Activated effector memory CD4-positive, alpha-beta T cell treated with anti-CD3 and anti-CD28 coated beads, Interleukin-2, amount 50 U/mL, for 16 hours (primary cell): ENCODE measurements around the gene CCDC107.

Source experiments
- DNase-seq: peaks from one replicate; pipeline ENCODE4 v3.0.0-alpha.2; 2020

CCDC107 gene

GRCh38 chr9:35708146-35708545 lies 50.1 kb downstream of the CCDC107 start:
- DNase-seq, result no peak

- DNase-seq, result no peak
Observed at GRCh38 chr9:35710818-35711500, 52.9 kb downstream of the CCDC107 start.
